ENCODE data around the gene NPVF. TPM values are rescaled to one million over a fixed set of nuclear protein-coding genes. Genes with fewer than 3 reads are reported as not detected.

Gene NPVF
- total RNA-seq, 1 experiment from 2014 or later: not detected

- H3T11ph ChIP-seq (ENCODE audit: low read length): no peak overlapping the region
- no peak overlapping the region for H2BK20ac ChIP-seq (ENCODE audit: low read depth, low read length, poor library complexity, severe bottlenecking)
- H3K9me3 Mint-ChIP-seq: no peaks in the 10 kb centered on the region; a peak in 1 of 5 replicates
- H3K4me3 Mint-ChIP-seq: no peak overlapping the region
- H3K4me2 ChIP-seq (ENCODE audit: insufficient read depth, insufficient read length, low read length): no peak overlapping the region
- H3K14ac ChIP-seq (ENCODE audit: insufficient read depth, low read length): no peak overlapping the region
- H4K5ac ChIP-seq (ENCODE audit: insufficient read length, low read depth, low read length): no peak overlapping the region
- no peaks in the 10 kb centered on the region for H3K23me2 ChIP-seq (ENCODE audit: insufficient read length, low read depth, low read length, poor library complexity, severe bottlenecking)
- H4K20me1 ChIP-seq (ENCODE audit: control insufficient read depth, insufficient read depth, insufficient read length): no peaks in the 10 kb centered on the region
- H3K4me1 ChIP-seq (ENCODE audit: insufficient read depth, low read length): no peaks in the 10 kb centered on the region
- no peak overlapping the region for H2AFZ ChIP-seq (ENCODE audit: low read length)
- H3K4me1 Mint-ChIP-seq: peaks cover 0 to 5% of the 10 kb centered on the region in 2 experiments; a peak in 2 of 4 replicates
- H3K9me3 ChIP-seq (ENCODE audit: control insufficient read depth, low read depth, low read length): no peaks in the 10 kb centered on the region
- no peaks in the 10 kb centered on the region for H3K36me3 Mint-ChIP-seq (ENCODE audit: insufficient read depth in 1 of 3, low read depth in 3 of 3)
- no peak overlapping the region for H3K23ac ChIP-seq (ENCODE audit: insufficient read length, low read depth, low read length)
- H2BK5ac ChIP-seq (ENCODE audit: insufficient read length, low read length): no peak overlapping the region
- no peak overlapping the region for H2BK120ac ChIP-seq (ENCODE audit: low read depth, low read length, poor library complexity, severe bottlenecking)
- no peak overlapping the region for H4K91ac ChIP-seq (ENCODE audit: insufficient read length, low read depth, low read length)
- peaks cover 16% of the 10 kb centered on the region for H3K27me3 Mint-ChIP-seq (ENCODE audit: low read depth)
- no peak overlapping the region for H2BK12ac ChIP-seq (ENCODE audit: insufficient read length, low read depth, low read length)
- H2BK15ac ChIP-seq (ENCODE audit: low read depth, low read length): no peak overlapping the region
- no peak for TF ChIP-seq CTCF (conservative IDR thresholded peaks at IDR 0.05)
- no peak overlapping the region for H4K8ac ChIP-seq (replicated peaks; ENCODE audit: insufficient read length, low read depth, low read length)
- no peaks in the 10 kb centered on the region for H3K27me3 ChIP-seq (ENCODE audit: insufficient read depth, low read length)
- H2AK5ac ChIP-seq (ENCODE audit: insufficient read length, low read length): no peak overlapping the region
- H3K79me2 ChIP-seq (ENCODE audit: insufficient read depth, low read length): no peaks in the 10 kb centered on the region
- WGBS (ENCODE audit: extremely low coverage, insufficient read length, low lambda C conversion rate): no CpG with 5 or more reads among the region's 1 CpG
- H3K56ac ChIP-seq (ENCODE audit: insufficient read length, low read depth, low read length): no peak overlapping the region
- H3K27ac Mint-ChIP-seq: no peak overlapping the region
- H3K27ac ChIP-seq (ENCODE audit: insufficient read length, low read depth, low read length): no peak overlapping the region
- no peaks in the 10 kb centered on the region for H3K79me1 ChIP-seq (ENCODE audit: insufficient read depth, low read depth, low read length, poor library complexity, severe bottlenecking)
- no peak overlapping the region for H3K4ac ChIP-seq (ENCODE audit: low read depth, low read length)
- no peak overlapping the region for H3K9ac ChIP-seq (ENCODE audit: extremely low read depth, insufficient read length, low read length)
- no peak for DNase-seq
- no peak overlapping the region for H3K18ac ChIP-seq (ENCODE audit: insufficient read length, low read depth, low read length)
Observed at GRCh38 chr7:25253714-25254113, 25.4 kb upstream of the NPVF start.
